Measurements from ENCODE around the gene SH3BP2.

The SH3BP2 gene

GRCh38 chr4:2790583-2791517 lies 2.0 kb upstream of the SH3BP2 start:
- no peak for DNase-seq (ENCODE audit: low spot score)

GRCh38 chr4:2791518-2792395 lies 1.1 kb upstream of the SH3BP2 start:
- DNase-seq (ENCODE audit: low spot score) = no peak

- no peak for DNase-seq (ENCODE audit: low spot score)
These were observed 532 bp upstream of the SH3BP2 start for GRCh38 chr4:2792396-2792710.

GRCh38 chr4:2793586-2794485 lies 951 bp downstream of the SH3BP2 start:
- no peak for DNase-seq (ENCODE audit: low spot score)

- no peak for DNase-seq (ENCODE audit: low spot score)
These were observed 1.8 kb downstream of the SH3BP2 start for GRCh38 chr4:2794486-2795299.

- no peak for DNase-seq (ENCODE audit: low spot score)
These were observed 2.5 kb downstream of the SH3BP2 start for GRCh38 chr4:2795300-2795892.

GRCh38 chr4:2795893-2796848 lies 3.3 kb downstream of the SH3BP2 start:
- no peak for DNase-seq (ENCODE audit: low spot score)

- DNase-seq (ENCODE audit: low spot score) = no peak
These were observed 4.1 kb downstream of the SH3BP2 start for GRCh38 chr4:2796849-2797544.

- DNase-seq (ENCODE audit: low spot score) = no peak
These were observed 4.8 kb downstream of the SH3BP2 start for GRCh38 chr4:2797545-2798305.

GRCh38 chr4:2798399-2799223 lies 5.7 kb downstream of the SH3BP2 start:
- no peak for DNase-seq (ENCODE audit: low spot score)

- no peak for DNase-seq (ENCODE audit: low spot score)
These were observed 6.5 kb downstream of the SH3BP2 start for GRCh38 chr4:2799224-2799911.

- no peak for DNase-seq (ENCODE audit: low spot score)
These were observed 7.2 kb downstream of the SH3BP2 start for GRCh38 chr4:2799971-2800690.

- no peak for DNase-seq (ENCODE audit: low spot score)
These were observed 8.1 kb downstream of the SH3BP2 start for GRCh38 chr4:2800691-2801596.

GRCh38 chr4:2802618-2803531 lies 10.0 kb downstream of the SH3BP2 start:
- no peak for DNase-seq (ENCODE audit: low spot score)

All from D341Med (cell line).